ENCODE measurements around the gene EID2.

The EID2 gene

GRCh38 chr19:39533003-39533512 is 6.9 kb downstream of the EID2 start:
- no peak for DNase-seq

DNA sequence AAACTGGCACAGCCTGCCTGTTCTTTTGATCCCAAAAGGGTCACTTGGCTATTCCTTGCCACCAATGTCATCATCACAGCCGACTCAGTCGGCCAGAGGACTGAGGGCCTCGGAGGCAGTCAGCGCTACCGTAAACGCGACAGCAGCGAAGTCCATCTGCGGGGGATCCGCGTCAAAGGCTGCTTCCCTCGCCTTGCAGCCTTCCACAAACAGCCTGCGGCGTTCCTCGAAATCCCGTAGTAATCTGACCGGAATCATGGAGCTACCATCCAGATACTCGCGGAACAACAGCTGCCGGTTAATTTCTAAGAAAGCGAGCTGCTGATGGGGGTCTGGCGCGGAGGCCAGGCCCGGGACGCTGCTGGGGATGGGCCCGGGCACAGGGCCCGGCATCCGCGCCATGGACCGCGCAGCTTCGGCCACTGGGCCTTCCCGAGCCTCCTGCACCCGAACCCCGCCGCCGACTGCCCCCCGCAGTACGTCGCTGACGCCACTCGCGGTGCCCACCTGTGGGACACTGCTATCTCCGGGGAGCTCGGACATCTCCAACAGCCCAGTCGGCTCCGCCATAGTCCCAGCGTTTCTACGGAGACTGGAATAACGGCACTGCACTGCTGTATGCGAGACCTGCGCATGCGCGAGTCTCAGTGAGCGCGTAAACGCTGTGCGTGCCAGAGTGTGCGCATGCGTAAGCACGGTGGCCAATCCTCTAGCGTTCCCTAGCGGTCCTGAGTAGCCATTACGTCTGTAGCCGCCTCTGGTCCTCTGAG is 7.5 kb downstream of the EID2 start, which contains the start of gene EID2B:
EID2B (minus strand) TSS at position 620 of the 770 bp plus-strand sequence; CDS start at position 570, 50 bp downstream.
- peak; percentile 85 to 86 for DNase-seq

- DNase-seq = no peak
Measured at GRCh38 chr19:39531834-39532232, 8.1 kb downstream of the EID2 start.

DNA sequence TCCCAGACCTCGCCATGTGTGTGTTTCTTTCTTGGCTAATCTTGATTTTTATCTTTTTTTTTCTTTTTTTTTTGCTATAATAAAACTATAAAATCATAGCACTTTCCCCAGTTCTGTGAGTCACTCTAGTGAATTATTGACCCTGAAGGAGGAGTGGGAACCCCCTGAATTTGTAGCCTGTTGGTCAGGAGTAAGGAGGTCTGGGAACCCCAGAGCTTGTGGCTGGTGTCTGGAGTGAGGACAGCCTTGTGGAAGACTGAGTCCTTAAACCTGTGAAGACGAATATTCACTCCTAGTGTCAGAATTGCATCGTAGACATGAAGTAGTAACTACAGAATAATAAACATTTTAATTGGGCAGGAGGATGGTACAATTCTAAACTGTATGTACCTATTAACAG is 14.8 kb downstream of the EID2 start:
- no peak for DNase-seq

DNA sequence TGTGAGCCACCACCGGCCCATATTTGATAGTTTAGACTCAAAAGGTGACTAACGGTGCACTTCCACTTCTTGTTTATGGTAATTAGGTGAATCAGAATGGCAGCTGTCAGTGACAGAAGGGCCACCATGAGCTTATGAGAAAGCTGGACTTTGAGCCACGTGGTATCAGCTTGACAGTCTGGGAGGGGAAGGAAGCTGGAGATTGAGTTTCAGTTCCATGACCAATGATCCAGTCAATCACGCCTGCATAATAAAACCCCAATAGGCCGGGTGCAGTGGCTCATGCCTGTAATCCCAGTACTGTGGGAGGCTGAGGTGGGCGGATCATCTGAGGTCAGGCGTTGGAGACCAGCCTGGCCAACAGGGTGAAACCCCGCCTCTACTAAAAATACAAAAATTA is 15.5 kb downstream of the EID2 start:
- DNase-seq = no peak

DNA sequence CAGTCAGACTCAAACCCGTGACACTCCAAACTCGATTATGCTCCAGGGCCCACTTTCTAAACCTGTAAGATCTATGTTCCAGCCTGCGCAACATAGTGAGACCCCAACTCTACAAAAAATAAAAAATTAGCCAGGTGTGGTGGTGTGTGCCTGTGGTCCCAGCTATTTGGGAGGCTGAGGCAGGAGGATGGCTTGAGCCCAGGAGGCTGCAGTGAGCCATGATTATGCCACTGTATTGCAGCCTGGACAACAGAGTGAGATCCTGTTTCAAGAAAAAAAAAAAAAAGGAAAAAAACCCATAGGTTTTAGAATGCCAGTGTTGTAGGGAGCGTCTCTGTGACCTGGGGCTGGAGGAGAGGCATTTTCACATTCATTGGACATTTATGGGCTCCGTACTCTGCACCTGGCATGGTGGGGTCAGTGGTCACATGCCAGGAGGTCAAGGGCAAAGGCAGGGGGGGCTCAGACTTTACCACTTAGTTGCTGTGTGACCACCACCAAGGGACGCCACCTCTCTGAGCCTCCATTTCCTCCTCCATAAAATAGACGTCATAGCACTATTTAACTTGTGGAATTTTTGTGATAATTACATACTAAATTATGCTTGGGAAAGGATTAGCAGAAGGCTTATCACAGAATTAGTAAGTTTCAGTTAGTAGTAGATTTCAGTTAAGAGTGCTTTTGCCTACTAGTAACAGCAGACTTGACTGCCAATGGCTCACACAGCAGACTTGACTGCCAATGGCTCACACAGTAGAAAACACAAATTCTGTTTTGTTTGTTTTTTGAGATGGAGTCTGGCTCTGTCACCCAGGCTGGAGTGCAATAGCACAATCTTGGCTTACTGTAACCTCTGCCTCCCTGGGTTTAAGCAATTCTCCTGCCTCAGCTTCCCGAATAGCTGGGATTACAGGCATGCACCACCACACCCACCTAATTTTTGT is 19.1 kb downstream of the EID2 start:
- DNase-seq = no peak

GRCh38 chr19:39518975-39519374 is 21.0 kb downstream of the EID2 start:
- DNase-seq = no peak

- DNase-seq = no peak
Measured at GRCh38 chr19:39518458-39518857, 21.5 kb downstream of the EID2 start.

GRCh38 chr19:39517432-39517831 is 22.5 kb downstream of the EID2 start:
- DNase-seq = no peak

DNA sequence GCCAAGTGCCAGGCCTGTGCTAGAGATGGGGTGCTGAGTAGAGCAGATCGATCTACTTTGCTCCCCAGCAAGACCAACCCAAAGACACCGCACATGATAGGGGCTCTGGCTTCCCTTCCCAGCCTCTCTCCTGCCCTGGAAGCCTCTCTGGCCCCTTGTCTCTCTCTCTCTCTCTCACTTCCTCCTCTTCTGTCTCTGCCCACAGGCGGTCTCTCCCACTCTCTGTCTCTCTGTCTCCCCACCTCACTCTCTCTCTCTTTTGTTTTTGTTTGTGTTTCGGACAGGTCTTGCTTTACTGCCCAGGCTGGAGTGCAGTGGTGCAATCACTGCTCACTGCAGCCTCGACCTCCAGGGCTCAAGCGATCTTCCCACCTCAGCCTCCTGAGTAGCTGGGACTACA is 23.7 kb downstream of the EID2 start:
- no peak for DNase-seq

GRCh38 chr19:39515551-39516191 is 24.3 kb downstream of the EID2 start:
- no peak for DNase-seq

DNA sequence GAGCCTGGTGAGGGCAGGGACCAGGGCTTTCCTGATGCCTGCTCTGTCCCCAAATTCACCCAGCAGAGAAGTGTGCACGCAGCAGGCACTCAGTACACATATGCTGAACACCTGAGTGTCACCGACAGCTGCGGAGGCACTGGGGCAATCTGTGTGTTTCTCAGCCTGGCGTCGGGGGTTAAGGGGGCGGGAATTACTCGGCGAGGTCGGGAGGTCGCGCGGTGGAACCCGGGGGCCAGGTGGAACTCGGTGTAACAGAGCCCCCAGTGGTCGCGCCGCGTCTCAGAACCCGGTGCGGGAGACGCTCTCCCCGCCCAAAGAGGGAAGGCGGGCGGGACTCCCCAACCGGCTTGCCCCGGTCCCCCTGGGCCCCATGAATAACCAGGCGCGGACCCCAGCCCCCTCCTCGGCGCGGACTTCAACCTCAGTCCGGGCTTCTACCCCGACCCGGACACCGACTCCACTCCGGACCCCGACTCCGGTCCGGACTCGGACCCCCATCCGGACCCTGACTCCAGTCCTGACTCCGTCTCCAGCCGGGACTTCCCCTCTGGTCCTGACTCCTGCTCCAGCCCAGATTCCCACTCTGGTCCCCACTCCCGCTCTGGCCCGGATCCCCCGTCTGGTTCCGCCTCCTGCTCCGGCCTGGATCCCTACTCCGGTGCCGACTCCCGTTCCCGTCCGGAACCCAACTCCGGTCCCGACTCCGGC is 25.0 kb downstream of the EID2 start, which contains the start of gene SELENOV:
SELENOV (plus strand) TSS at position 300 of the 711 bp plus-strand sequence; CDS start at position 374, 74 bp downstream.
- no peak for DNase-seq

GRCh38 chr19:39512988-39513387 is 27.0 kb downstream of the EID2 start:
- DNase-seq = no peak

DNA sequence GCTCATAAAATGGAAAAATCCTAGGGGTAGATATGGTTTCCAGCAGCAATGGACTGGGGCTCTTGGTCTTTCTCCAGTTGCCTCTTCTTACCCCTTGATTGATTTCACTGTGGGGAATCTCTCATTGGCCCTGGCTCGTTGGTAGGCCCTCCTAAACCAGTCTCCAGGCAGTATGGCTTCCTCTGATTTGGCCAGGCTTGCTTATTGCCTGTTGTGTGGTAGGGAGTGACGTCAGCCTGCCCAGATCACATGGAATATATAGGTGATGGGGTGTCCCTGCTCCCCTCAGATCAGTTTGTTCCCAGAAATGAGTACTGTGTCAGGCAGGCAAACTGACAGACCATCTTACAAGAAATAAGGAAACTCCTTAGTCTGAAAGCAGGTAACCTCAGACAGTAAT is 30.7 kb downstream of the EID2 start:
- DNase-seq = no peak

- DNase-seq = no peak
Measured at GRCh38 chr19:39508629-39509028, 31.3 kb downstream of the EID2 start.

DNA sequence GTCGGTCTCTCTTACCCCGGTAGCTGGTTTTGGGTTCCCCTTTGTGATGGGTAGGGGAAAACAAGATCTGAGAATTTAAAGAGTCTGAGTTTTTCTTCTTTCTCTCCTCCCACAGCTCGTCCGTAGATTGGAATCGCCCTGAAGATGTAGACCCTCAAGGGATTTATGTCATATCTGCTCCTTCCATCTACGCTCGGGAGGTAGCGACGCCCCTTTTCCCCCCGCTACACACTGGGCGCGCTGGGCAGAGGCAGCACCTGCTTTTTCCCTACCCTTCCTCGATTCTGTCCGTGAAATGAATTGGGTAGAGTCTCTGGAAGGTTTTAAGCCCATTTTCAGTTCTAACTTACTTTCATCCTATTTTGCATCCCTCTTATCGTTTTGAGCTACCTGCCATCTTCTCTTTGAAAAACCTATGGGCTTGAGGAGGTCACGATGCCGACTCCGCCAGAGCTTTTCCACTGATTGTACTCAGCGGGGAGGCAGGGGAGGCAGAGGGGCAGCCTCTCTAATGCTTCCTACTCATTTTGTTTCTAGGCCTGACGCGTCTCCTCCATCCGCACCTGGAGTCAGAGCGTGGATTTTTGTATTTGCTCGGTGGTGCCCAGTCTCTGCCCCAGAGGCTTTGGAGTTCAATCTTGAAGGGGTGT is 32.1 kb downstream of the EID2 start:
- no peak for DNase-seq

DNA sequence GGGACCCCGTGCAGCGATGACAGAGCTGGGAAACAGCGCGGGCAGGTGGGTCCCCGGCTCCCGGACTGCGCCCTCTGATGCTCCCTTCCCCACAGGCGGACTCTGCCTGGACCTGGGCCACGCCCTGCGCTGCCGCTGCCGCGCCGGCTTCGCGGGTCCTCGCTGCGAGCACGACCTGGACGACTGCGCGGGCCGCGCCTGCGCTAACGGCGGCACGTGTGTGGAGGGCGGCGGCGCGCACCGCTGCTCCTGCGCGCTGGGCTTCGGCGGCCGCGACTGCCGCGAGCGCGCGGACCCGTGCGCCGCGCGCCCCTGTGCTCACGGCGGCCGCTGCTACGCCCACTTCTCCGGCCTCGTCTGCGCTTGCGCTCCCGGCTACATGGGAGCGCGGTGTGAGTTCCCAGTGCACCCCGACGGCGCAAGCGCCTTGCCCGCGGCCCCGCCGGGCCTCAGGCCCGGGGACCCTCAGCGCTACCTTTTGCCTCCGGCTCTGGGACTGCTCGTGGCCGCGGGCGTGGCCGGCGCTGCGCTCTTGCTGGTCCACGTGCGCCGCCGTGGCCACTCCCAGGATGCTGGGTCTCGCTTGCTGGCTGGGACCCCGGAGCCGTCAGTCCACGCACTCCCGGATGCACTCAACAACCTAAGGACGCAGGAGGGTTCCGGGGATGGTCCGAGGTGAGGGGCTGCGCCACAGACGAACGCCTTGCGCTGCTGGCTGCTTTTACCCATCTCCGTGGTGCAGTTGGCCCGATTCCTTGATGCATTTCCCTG is 32.8 kb downstream of the EID2 start:
- DNase-seq = no peak

- no peak for DNase-seq
Measured at GRCh38 chr19:39506598-39506943, 33.4 kb downstream of the EID2 start.

DNA sequence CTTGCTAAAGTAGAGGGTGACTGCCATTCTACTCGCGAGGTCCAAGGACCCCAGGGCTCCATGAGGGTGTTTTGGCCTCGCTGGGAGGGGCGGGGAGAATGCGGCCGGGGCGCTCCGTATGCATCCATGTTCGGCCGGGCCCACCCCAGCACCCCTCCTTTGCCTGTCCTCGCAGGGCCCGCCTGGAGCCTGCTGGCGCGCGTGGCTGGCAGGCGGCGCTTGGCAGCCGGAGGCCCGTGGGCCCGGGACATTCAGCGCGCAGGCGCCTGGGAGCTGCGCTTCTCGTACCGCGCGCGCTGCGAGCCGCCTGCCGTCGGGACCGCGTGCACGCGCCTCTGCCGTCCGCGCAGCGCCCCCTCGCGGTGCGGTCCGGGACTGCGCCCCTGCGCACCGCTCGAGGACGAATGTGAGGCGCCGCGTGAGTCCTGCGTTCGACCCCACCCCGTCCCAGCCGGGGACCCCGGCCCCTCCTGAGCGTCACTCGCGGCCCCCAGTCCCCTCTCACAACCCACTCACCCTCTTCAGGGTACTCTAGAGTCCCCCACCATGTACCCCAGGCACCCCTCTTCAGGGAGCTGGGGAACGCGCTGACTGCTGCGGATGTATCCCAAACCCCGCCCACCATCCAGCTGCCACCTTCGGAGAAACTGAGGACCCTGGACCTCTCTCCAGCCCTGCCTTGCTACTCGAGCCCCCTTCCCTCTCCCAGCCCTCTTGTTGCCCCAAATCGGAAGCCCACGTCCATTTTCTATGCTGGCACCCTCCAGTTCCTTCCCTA is 37.1 kb downstream of the EID2 start:
- peak in 1 of 2 donors; percentile 14 for DNase-seq

GRCh38 chr19:39501340-39501739 is 38.6 kb downstream of the EID2 start:
- no peak for DNase-seq
